ENCODE results near the gene GADL1.

- TF ChIP-seq, protein P1, sequence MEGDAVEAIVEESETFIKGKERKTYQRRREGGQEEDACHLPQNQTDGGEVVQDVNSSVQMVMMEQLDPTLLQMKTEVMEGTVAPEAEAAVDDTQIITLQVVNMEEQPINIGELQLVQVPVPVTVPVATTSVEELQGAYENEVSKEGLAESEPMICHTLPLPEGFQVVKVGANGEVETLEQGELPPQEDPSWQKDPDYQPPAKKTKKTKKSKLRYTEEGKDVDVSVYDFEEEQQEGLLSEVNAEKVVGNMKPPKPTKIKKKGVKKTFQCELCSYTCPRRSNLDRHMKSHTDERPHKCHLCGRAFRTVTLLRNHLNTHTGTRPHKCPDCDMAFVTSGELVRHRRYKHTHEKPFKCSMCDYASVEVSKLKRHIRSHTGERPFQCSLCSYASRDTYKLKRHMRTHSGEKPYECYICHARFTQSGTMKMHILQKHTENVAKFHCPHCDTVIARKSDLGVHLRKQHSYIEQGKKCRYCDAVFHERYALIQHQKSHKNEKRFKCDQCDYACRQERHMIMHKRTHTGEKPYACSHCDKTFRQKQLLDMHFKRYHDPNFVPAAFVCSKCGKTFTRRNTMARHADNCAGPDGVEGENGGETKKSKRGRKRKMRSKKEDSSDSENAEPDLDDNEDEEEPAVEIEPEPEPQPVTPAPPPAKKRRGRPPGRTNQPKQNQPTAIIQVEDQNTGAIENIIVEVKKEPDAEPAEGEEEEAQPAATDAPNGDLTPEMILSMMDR (conservative IDR thresholded peaks at IDR 0.05): no peak
- no peak for TF ChIP-seq EZH2 (IDR thresholded peaks at IDR 0.05; ENCODE audit: low read depth)
These were observed 164.9 kb downstream of the GADL1 start for GRCh38 chr3:30729512-30729911.

Data from PC-9 (cell line).